ENCODE measurements around the gene STARD3.
"Not testable (repeated sequence)": the region's sequence is repeated elsewhere in the genome, so short reads cannot be mapped to it uniquely, and the experiment has no call there.

STARD3 gene

DNA sequence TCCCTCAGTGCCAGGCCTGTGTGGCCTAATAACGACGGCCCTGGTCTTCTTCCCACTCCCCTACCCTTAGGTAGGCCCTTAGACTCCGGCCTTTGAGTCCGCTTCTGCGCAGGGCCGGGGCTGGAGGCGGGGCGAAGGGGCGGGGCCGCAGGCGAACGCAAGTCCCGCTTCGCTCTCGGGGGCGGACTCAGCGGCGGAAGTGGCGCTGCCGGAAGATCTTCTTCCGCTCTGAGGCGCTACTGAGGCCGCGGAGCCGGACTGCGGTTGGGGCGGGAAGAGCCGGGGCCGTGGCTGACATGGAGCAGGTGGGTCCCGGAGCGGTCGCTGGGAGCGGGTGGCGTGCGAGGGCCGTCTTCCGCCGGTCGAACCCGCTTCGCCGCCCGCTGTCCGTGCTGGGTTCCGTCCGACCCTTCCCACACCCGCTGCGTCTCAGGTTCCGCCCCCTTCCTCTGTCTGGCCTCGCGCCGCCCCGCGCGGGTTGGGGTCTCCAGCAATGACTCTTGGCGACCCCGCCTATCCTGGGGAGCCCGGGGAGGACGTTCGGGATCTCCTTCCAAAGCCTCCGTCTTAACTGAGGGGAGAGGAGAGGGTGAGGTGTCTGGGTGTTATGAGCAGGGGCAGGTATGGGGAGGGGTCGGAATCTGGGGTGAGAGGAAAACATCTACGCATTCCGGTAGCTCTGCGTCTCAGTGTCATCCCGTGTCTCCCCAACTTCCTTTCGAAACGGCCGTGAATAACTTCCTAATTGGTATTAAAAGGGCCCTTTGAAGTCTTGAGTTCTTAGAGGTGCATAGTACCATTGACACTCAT is at the start of gene STARD3:
Gene STARD3 (plus strand): TSS at position 218 of the 810 bp plus-strand sequence. CDS start 16,388 bp downstream, outside the sequence.
- peak within 1 kb of the TSS; percentile 70 for H3K4me3 ChIP-seq (ENCODE audit: low read depth, low read length)
- peak; percentile 54 for DNase-seq (ENCODE audit: low read depth)
- TF ChIP-seq, protein P1, sequence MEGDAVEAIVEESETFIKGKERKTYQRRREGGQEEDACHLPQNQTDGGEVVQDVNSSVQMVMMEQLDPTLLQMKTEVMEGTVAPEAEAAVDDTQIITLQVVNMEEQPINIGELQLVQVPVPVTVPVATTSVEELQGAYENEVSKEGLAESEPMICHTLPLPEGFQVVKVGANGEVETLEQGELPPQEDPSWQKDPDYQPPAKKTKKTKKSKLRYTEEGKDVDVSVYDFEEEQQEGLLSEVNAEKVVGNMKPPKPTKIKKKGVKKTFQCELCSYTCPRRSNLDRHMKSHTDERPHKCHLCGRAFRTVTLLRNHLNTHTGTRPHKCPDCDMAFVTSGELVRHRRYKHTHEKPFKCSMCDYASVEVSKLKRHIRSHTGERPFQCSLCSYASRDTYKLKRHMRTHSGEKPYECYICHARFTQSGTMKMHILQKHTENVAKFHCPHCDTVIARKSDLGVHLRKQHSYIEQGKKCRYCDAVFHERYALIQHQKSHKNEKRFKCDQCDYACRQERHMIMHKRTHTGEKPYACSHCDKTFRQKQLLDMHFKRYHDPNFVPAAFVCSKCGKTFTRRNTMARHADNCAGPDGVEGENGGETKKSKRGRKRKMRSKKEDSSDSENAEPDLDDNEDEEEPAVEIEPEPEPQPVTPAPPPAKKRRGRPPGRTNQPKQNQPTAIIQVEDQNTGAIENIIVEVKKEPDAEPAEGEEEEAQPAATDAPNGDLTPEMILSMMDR (IDR thresholded peaks at IDR 0.05; ENCODE audit: control insufficient read depth, extremely low read depth, insufficient read depth) = no peak

DNA sequence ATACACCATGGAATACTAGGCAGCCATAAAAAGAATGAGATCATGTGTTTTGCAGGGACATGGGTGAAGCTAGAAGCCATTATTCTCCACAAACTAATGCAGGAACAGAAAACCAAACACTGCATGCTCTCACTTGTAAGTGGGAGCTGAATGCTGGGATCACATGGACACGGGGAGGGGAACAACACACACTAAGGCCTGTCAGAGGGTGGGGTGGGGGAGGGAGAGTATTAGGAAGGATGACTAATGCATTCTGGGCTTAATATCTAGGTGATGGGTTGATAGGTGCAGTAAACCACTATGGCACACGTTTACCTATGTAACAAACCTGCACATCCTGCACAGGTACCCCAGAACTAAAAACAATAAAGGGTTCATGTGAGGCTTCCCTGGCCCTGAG is 46.8 kb upstream of the STARD3 start:
- not testable (repeated sequence) for DNase-seq (ENCODE audit: low read depth); H3K4me3 ChIP-seq (ENCODE audit: low read depth, low read length)

- TF ChIP-seq, protein P1 (IDR thresholded peaks at IDR 0.05; ENCODE audit: control insufficient read depth, extremely low read depth, insufficient read depth) = no peak
- peak; percentile 31 for DNase-seq (ENCODE audit: low read depth)
- H3K4me3 ChIP-seq (ENCODE audit: low read depth, low read length) = no peak overlapping the region
Measured at GRCh38 chr17:39591958-39592954, 44.7 kb upstream of the STARD3 start.

DNA sequence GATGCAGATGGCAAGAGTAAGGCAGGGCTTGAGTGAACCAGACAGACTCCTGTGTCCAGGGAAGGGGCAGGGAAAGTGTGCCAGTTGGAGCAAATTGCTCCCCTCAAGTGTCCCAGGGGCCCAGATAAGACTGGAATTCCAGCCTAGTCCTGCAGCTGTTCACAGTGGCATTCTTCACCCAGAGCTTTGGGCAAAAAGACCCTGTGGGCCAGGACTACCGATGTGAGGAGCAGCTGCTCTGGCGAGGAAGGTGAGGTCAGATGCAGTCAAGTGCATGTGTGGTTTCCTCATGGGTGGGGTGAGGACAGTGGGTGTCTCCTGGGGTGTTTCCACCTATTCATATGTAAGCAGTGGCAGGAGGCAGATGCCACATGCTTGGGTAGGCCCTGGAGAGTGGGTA is 43.6 kb upstream of the STARD3 start:
- DNase-seq (ENCODE audit: low read depth) = no peak

DNA sequence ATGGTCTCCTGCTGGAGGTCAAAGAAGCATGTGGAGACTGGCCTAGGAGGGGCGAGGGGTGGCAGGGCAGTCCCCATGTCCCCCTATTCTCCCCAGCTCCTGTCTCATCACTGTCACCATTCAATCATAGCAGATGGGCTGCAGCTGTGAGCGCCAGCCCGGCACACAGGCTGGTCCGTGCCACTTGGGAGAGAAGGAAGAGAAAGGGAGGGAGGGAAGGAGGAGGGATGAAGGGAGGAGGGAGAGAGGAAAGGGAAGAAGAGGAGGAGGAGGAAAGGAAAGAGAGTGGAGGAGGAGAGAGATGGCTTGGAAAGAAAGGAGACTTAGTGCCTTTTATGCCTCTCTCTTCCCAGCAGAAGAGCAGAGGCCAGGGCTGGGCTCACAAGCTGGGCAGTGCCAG is 41.6 kb upstream of the STARD3 start:
- TF ChIP-seq, protein P1 (IDR thresholded peaks at IDR 0.05; ENCODE audit: control insufficient read depth, extremely low read depth, insufficient read depth) = no peak
- DNase-seq (ENCODE audit: low read depth) = no peak
- H3K4me3 ChIP-seq (ENCODE audit: low read depth, low read length) = no peak overlapping the region

More for the DNA sequence above, 43.6 kb upstream of the STARD3 start:
- H3K4me3 ChIP-seq (ENCODE audit: low read depth, low read length) = no peak overlapping the region
- TF ChIP-seq, protein P1 (IDR thresholded peaks at IDR 0.05; ENCODE audit: control insufficient read depth, extremely low read depth, insufficient read depth) = no peak

DNA sequence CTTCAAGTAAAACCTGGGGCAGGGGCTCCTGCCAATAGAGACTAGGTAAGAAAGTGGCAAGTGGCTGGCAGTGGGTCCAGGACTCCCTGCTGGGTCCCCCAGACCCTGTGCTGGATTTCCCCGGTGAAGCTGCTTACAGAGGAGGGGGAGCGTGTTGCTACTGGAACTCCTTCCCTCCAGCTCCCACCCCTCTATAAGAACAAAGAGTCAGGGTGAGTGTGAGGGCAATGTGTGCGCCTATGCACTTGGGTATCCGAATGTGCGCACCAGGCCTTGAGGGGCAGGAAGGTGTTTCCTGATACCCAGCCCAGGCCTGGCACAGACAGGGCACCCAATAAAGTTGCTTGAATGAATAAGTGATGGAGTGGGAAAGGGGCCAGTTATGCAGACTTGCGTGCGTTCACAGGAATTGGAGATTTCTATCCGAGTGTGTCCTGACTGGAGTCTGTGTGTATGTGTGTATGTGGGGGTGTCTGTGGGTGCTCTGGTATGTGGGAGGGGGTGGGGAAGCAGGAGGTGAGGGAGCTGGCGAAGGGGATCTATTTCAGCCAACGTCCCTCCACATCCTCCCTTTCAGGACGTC is 40.9 kb upstream of the STARD3 start:
- no peak overlapping the region for H3K4me3 ChIP-seq (ENCODE audit: low read depth, low read length)
- TF ChIP-seq, protein P1 (IDR thresholded peaks at IDR 0.05; ENCODE audit: control insufficient read depth, extremely low read depth, insufficient read depth) = no peak
- no peak for DNase-seq (ENCODE audit: low read depth)
